ENCODE data around the gene OST4.

Gene OST4

GRCh38 chr2:27042159-27042661 is 29.2 kb downstream of the OST4 start:
- no peak for DNase-seq
- TF ChIP-seq GATA1 (IDR thresholded peaks at IDR 0.05; ENCODE audit: low read depth, low read length) (no peak), POLR2A (IDR thresholded peaks at IDR 0.05; ENCODE audit: low read length) (no peak)

GRCh38 chr2:27041752-27042151 is 29.7 kb downstream of the OST4 start:
- no peak for TF ChIP-seq GATA1 (IDR thresholded peaks at IDR 0.05; ENCODE audit: low read depth, low read length)
- TF ChIP-seq POLR2A (IDR thresholded peaks at IDR 0.05; ENCODE audit: low read length): no peak
- DNase-seq: no peak

- no peak for TF ChIP-seq POLR2A (IDR thresholded peaks at IDR 0.05; ENCODE audit: low read length)
- TF ChIP-seq GATA1 (IDR thresholded peaks at IDR 0.05; ENCODE audit: low read depth, low read length): no peak
- no peak for DNase-seq
Measured at GRCh38 chr2:27040282-27040681, 31.2 kb downstream of the OST4 start.

GRCh38 chr2:27039871-27040270 is 31.6 kb downstream of the OST4 start:
- DNase-seq: no peak
- TF ChIP-seq GATA1 (IDR thresholded peaks at IDR 0.05; ENCODE audit: low read depth, low read length): no peak
- TF ChIP-seq POLR2A (IDR thresholded peaks at IDR 0.05; ENCODE audit: low read length): no peak

GRCh38 chr2:27039426-27039825 is 32.0 kb downstream of the OST4 start:
- DNase-seq: no peak
- TF ChIP-seq POLR2A (IDR thresholded peaks at IDR 0.05; ENCODE audit: low read length) (no peak), GATA1 (IDR thresholded peaks at IDR 0.05; ENCODE audit: low read depth, low read length) (no peak)

- TF ChIP-seq POLR2A (IDR thresholded peaks at IDR 0.05; ENCODE audit: low read length) (no peak), GATA1 (IDR thresholded peaks at IDR 0.05; ENCODE audit: low read depth, low read length) (no peak)
- no peak for DNase-seq
Measured at GRCh38 chr2:27038631-27039339, 32.7 kb downstream of the OST4 start.

- TF ChIP-seq POLR2A (IDR thresholded peaks at IDR 0.05; ENCODE audit: low read length) (no peak), GATA1 (IDR thresholded peaks at IDR 0.05; ENCODE audit: low read depth, low read length) (no peak)
- DNase-seq: no peak
Measured at GRCh38 chr2:27038012-27038411, 33.4 kb downstream of the OST4 start.

GRCh38 chr2:27033253-27033852 is 38.1 kb downstream of the OST4 start:
- no peak for DNase-seq
- TF ChIP-seq GATA1 (IDR thresholded peaks at IDR 0.05; ENCODE audit: low read depth, low read length) (no peak), POLR2A (IDR thresholded peaks at IDR 0.05; ENCODE audit: low read length) (no peak)

GRCh38 chr2:27032495-27033252 is 38.8 kb downstream of the OST4 start, which contains the start of gene TMEM214:
TSS of gene TMEM214 (plus strand) at chr2:27032965. CDS start at chr2:27033016, 51 bp downstream.
- DNase-seq: peak; percentile 85 to 89
- TF ChIP-seq GATA1 (IDR thresholded peaks at IDR 0.05; ENCODE audit: low read depth, low read length): no peak
- TF ChIP-seq POLR2A (IDR thresholded peaks at IDR 0.05; ENCODE audit: low read length): peak; percentile 75

- DNase-seq: no peak
- TF ChIP-seq GATA1 (IDR thresholded peaks at IDR 0.05; ENCODE audit: low read depth, low read length) (no peak), POLR2A (IDR thresholded peaks at IDR 0.05; ENCODE audit: low read length) (no peak)
Measured at GRCh38 chr2:27029051-27029450, 42.4 kb downstream of the OST4 start.

- TF ChIP-seq GATA1 (IDR thresholded peaks at IDR 0.05; ENCODE audit: low read depth, low read length) (no peak), POLR2A (IDR thresholded peaks at IDR 0.05; ENCODE audit: low read length) (no peak)
- DNase-seq: no peak
Measured at GRCh38 chr2:27027211-27027651, 44.2 kb downstream of the OST4 start.

GRCh38 chr2:27025861-27026851 is 45.3 kb downstream of the OST4 start:
- TF ChIP-seq POLR2A (IDR thresholded peaks at IDR 0.05; ENCODE audit: low read length): no peak
- TF ChIP-seq GATA1 (IDR thresholded peaks at IDR 0.05; ENCODE audit: low read depth, low read length): no peak
- DNase-seq: no peak

- no peak for TF ChIP-seq GATA1 (IDR thresholded peaks at IDR 0.05; ENCODE audit: low read depth, low read length)
- no peak for TF ChIP-seq POLR2A (IDR thresholded peaks at IDR 0.05; ENCODE audit: low read length)
- no peak for DNase-seq
Measured at GRCh38 chr2:27025281-27025800, 46.1 kb downstream of the OST4 start.
